ENCODE measurements around the gene PLCB4. TPM values are rescaled to one million over a fixed set of nuclear protein-coding genes. Genes with fewer than 3 reads are reported as not detected.
A peak's percentile ranks its signal among the peaks of the same experiment; 100 is the strongest.

PLCB4 gene
- total RNA-seq: 51.4 and 53.3 TPM in 2 replicates
- long read RNA-seq, partial matches to known transcripts: 54 of 115 reads
- long read RNA-seq, other reads (novel, unspliced or antisense): 61 of 115 reads

DNA sequence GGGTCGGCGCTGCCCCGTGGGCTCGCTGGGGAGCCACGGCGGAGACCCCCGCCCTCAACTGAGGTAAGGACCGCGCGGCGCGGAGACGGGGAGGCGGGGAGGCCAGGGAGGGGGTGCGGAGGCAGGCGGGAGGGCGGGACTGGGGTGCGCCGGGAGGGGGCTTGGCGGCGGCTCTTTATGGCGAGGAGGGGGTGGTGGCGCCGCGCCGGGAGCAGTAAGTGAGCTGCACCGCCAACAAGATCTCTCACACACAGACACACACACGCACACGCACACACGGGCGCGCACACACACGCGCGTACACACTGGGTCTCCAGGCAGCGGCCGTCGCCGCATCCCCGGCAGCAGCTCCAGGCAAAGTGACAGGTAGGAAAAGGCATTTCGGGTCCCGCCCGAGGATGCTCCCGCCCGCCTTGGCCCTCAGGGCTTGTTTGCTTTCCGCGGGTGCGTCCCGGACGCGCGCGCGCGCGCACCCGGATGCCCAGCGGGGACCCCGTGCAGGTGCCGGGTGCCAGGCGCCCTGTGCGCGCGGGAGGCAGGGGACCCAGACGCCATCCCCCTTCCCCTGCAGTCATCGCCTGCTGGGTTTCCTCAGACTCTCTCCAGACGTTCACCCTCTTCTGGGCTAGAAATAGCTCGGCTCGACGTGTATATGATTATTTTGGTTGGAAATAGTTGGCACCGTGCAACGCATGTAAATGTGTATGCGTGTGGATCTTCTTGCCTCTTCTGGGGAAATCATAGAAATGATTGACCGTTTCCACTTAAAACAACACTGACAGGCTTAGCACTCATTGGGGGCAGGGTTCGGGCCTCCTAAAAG, at the start of gene PLCB4:
PLCB4 (plus strand) TSS at position 247 of the 823 bp plus-strand sequence. CDS start 238,728 bp downstream, outside the sequence.
- Mint-ChIP-seq H3K27ac (ENCODE audit: unreplicated experiment) (peak within 1 kb of the TSS; percentile 85), H3K4me3 (peak within 1 kb of the TSS; percentile 96), H3K4me1 (peaks cover 54% of the 10 kb centered on the region), H3K9me3 (no peaks in the 10 kb centered on the region), H3K36me3 (ENCODE audit: low read depth) (no peaks in the 10 kb centered on the region), H3K27me3 (ENCODE audit: low read depth) (no peaks in the 10 kb centered on the region)
- TF ChIP-seq CTCF (conservative IDR thresholded peaks at IDR 0.05): no peak
- peak; percentile 45 for DNase-seq (ENCODE audit: low read depth, low spot score)

DNA sequence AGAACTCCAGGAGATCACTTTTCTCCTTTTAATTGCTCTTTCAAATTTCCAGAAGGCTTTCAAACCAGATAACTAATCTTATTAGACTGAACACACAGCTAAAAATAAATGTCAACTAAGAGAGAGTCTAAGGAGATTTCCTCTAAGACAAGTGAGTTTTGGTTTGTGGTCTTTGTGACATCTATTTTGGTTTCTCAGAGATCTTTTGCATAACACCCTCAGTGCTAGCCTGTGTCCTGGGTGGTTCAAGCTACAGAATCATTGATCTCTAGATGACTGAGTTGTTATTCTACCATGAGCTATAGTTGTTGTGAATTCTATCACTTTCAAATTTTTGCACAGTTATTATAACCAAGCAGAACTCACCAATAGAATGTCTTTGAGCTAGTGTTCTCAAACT, 49.1 kb upstream of the PLCB4 start:
- no peak for DNase-seq (ENCODE audit: low read depth, low spot score)
- Mint-ChIP-seq H3K4me1 (peaks cover 47% of the 10 kb centered on the region), H3K27me3 (ENCODE audit: low read depth) (no peaks in the 10 kb centered on the region), H3K4me3 (no peak overlapping the region), H3K27ac (ENCODE audit: unreplicated experiment) (no peak overlapping the region), H3K9me3 (no peaks in the 10 kb centered on the region), H3K36me3 (ENCODE audit: low read depth) (no peaks in the 10 kb centered on the region)
- TF ChIP-seq CTCF (conservative IDR thresholded peaks at IDR 0.05): no peak

GRCh38 chr20:9021216-9021615, 47.7 kb upstream of the PLCB4 start:
- Mint-ChIP-seq H3K4me1 (peaks cover 44% of the 10 kb centered on the region), H3K27ac (ENCODE audit: unreplicated experiment) (no peak overlapping the region)

DNA sequence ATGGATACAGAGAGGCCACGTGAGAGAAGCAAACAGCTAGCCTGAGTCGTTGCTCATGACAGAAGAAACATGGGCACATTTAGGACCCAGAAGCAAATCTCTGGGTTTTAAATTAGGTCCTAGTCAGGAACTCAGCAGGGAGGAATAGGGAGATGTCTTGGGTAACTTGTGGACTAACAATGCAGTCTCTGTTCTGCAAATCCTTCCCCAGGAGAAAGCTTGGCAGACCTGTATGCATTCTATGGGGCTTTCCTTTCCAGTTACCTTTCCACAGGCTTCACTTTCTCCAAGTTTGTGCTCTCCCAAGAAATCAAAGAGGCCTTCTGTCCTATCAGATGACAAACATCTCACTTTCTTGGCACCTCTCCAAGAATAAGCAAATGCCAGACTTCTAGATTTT, 47.2 kb upstream of the PLCB4 start:
- TF ChIP-seq CTCF (conservative IDR thresholded peaks at IDR 0.05): no peak
- Mint-ChIP-seq H3K4me1 (peaks cover 41% of the 10 kb centered on the region), H3K9me3 (no peaks in the 10 kb centered on the region), H3K27me3 (ENCODE audit: low read depth) (no peaks in the 10 kb centered on the region), H3K27ac (ENCODE audit: unreplicated experiment) (peak overlapping the region; percentile 68), H3K36me3 (ENCODE audit: low read depth) (no peaks in the 10 kb centered on the region), H3K4me3 (no peak overlapping the region)
- DNase-seq (ENCODE audit: low read depth, low spot score): no peak

More at GRCh38 chr20:9021216-9021615, 47.7 kb upstream of the PLCB4 start:
- no peaks in the 10 kb centered on the region for H3K9me3 Mint-ChIP-seq
- no peak overlapping the region for H3K4me3 Mint-ChIP-seq
- no peaks in the 10 kb centered on the region for H3K36me3 Mint-ChIP-seq (ENCODE audit: low read depth)
- no peaks in the 10 kb centered on the region for H3K27me3 Mint-ChIP-seq (ENCODE audit: low read depth)
- DNase-seq (ENCODE audit: low read depth, low spot score): no peak
- no peak for TF ChIP-seq CTCF (conservative IDR thresholded peaks at IDR 0.05)

DNA sequence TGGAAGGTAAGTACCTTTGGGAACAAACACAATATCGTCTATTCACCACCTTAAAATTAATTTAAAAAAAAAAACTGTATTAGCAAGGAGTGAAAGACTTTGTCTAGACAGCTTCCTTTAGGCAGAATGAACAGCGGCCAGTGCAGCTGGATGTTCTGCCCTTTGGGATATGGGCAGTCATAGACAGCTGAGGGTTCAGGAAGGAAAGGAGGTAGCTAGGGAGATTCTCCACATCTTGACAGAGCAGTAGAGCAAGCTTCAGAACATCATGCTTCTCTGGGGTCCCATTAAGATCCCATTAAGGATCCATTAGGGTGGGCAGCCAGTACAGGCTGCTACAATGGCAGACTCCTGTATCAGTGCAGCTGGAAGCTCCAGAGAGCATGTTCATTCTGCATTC, 46.5 kb upstream of the PLCB4 start:
- no peak overlapping the region for H3K4me3 Mint-ChIP-seq
- TF ChIP-seq CTCF (conservative IDR thresholded peaks at IDR 0.05): no peak
- no peaks in the 10 kb centered on the region for H3K9me3 Mint-ChIP-seq

More for the DNA sequence above, 46.5 kb upstream of the PLCB4 start:
- H3K27me3 Mint-ChIP-seq (ENCODE audit: low read depth): no peaks in the 10 kb centered on the region
- no peak for DNase-seq (ENCODE audit: low read depth, low spot score)
- H3K27ac Mint-ChIP-seq (ENCODE audit: unreplicated experiment): peak overlapping the region; percentile 76
- peaks cover 37% of the 10 kb centered on the region for H3K4me1 Mint-ChIP-seq
- no peaks in the 10 kb centered on the region for H3K36me3 Mint-ChIP-seq (ENCODE audit: low read depth)

Measured in neural crest cell (in vitro differentiated cells).